GM13976 (cell line): ENCODE measurements around the gene REEP3.
"Not testable (repeated sequence)": the region's sequence is repeated elsewhere in the genome, so short reads cannot be mapped to it uniquely, and the experiment has no call there.

Source experiments
- DNase-seq: peaks from one replicate; pipeline ENCODE4 v3.0.0; 2012; ENCODE audit warnings: low spot score
- CTCF ChIP-seq: IDR thresholded peaks from 2 replicates; pipeline ENCODE4 v1.5.1; 2012; ENCODE audit warnings: borderline replicate concordance, mild to moderate bottlenecking; ENCODE audit not compliant: insufficient read depth; ENCODE audit errors: extremely low read depth, missing control alignments, control extremely low read depth
- in situ Hi-C: fragments of 300-500 bp; cut with MboI; formaldehyde crosslinking; loops from one replicate; pipeline ENCODE4 v1.12.0; 2022; ENCODE audit warnings: low sequenced_read_pairs, mixed read lengths, inconsistent platforms; ENCODE audit not compliant: unreplicated experiment

Gene REEP3

GRCh38 chr10:63562391-63562790, 41.2 kb downstream of the REEP3 start:
- DNase-seq = no peak
- TF ChIP-seq CTCF = no peak
- in situ Hi-C loops = no loop called here

- DNase-seq = no peak
- no peak for TF ChIP-seq CTCF
- in situ Hi-C loops = no loop called here
Measured at GRCh38 chr10:63562857-63563256, 41.7 kb downstream of the REEP3 start.

GRCh38 chr10:63563623-63564022, 42.4 kb downstream of the REEP3 start:
- in situ Hi-C loops = no loop called here
- TF ChIP-seq CTCF = no peak
- DNase-seq = no peak

GRCh38 chr10:63564731-63565130, 43.5 kb downstream of the REEP3 start:
- in situ Hi-C loops = not testable (repeated sequence)

GRCh38 chr10:63573068-63573697, 52.0 kb downstream of the REEP3 start:
- in situ Hi-C loops = no loop called here
- TF ChIP-seq CTCF = no peak
- peak; percentile 44 for DNase-seq

More at GRCh38 chr10:63564731-63565130, 43.5 kb downstream of the REEP3 start:
- not testable (repeated sequence) for DNase-seq

GRCh38 chr10:63574011-63574410, 52.8 kb downstream of the REEP3 start:
- no peak for DNase-seq
- in situ Hi-C loops = no loop called here
- TF ChIP-seq CTCF = no peak

GRCh38 chr10:63576501-63576900, 55.3 kb downstream of the REEP3 start:
- DNase-seq = no peak
- in situ Hi-C loops = no loop called here
- no peak for TF ChIP-seq CTCF
